GM10248 (cell line): ENCODE data around the gene OGA.

Experiments
- CTCF ChIA-PET: fragments of 300-600 bp; sonication (Branson Sonifier 250); formaldehyde crosslinking; extraction: SDS; loops from one replicate; lab custom pipeline; 2021; ENCODE audit warnings: antibody characterized with exemption; lab: Yijun Ruan, JAX
- POLR2A ChIA-PET: fragments of 350-650 bp; sonication (Branson Sonifier 250); formaldehyde crosslinking; extraction: SDS; loops from one replicate; lab custom pipeline; 2020; ENCODE audit warnings: antibody characterized with exemption; lab: Yijun Ruan, JAX
- DNase-seq: peaks from one replicate; pipeline ENCODE4 v3.0.0; 2012; ENCODE audit errors: extremely low spot score
- CTCF ChIP-seq: IDR thresholded peaks from 2 replicates; pipeline ENCODE4 v1.5.1; 2012; ENCODE audit warnings: mild to moderate bottlenecking, low read depth; ENCODE audit errors: extremely low read depth, missing control alignments, control extremely low read depth

The OGA gene

GRCh38 chr10:101771380-101771779 is 46.9 kb downstream of the OGA start:
- DNase-seq, result peak; percentile 15
- ChIA-PET POLR2A (no interaction called here), CTCF (interaction anchor here (0.8 to 7.4 kb wide), 3 partner anchors 11 to 202 kb away, joined by 3 to 44 read pairs (median 39); partner anchors contain the start of gene NPM3)
- TF ChIP-seq CTCF, result no peak

- DNase-seq, result peak; percentile 6
These were observed 47.7 kb downstream of the OGA start for GRCh38 chr10:101770331-101771215.

GRCh38 chr10:101769541-101770180 is 48.6 kb downstream of the OGA start:
- POLR2A ChIA-PET, result interaction anchor here (0.5 kb wide), 1 partner anchor 56 kb away, joined by 5 read pairs; no protein-coding TSS in a partner anchor
- no peak for DNase-seq
- TF ChIP-seq CTCF, result no peak
- CTCF ChIA-PET, result interaction anchor here (2.3 to 7.4 kb wide), 3 partner anchors 9 to 166 kb away, joined by 10 to 44 read pairs (median 22); no protein-coding TSS in a partner anchor

More at GRCh38 chr10:101770331-101771215, 47.7 kb downstream of the OGA start:
- CTCF ChIA-PET, result interaction anchor here (3.4 to 7.4 kb wide), 2 partner anchors 11 to 166 kb away, joined by 39 to 44 read pairs; partner anchors contain the start of gene NPM3
- POLR2A ChIA-PET, result no interaction called here
- TF ChIP-seq CTCF, result no peak

- DNase-seq, result no peak
- ChIA-PET POLR2A (interaction anchor here (0.5 kb wide), 1 partner anchor 55 kb away, joined by 5 read pairs; no protein-coding TSS in a partner anchor), CTCF (interaction anchor here (2.3 to 7.4 kb wide), 3 partner anchors 10 to 165 kb away, joined by 10 to 44 read pairs (median 22); no protein-coding TSS in a partner anchor)
- TF ChIP-seq CTCF, result no peak
These were observed 49.5 kb downstream of the OGA start for GRCh38 chr10:101768791-101769170.

GRCh38 chr10:101767966-101768790 is 50.1 kb downstream of the OGA start:
- no peak for TF ChIP-seq CTCF
- POLR2A ChIA-PET, result no interaction called here
- peak; percentile 11 for DNase-seq
- CTCF ChIA-PET, result interaction anchor here (2.3 to 7.4 kb wide), 3 partner anchors 11 to 164 kb away, joined by 10 to 44 read pairs (median 22); no protein-coding TSS in a partner anchor

- ChIA-PET POLR2A (interaction anchor here (0.5 kb wide), 1 partner anchor 75 kb away, joined by 4 read pairs; no protein-coding TSS in a partner anchor), CTCF (interaction anchor here (2.3 to 7.4 kb wide), 3 partner anchors 11 to 163 kb away, joined by 10 to 44 read pairs (median 22); no protein-coding TSS in a partner anchor)
- no peak for DNase-seq
- TF ChIP-seq CTCF, result no peak
These were observed 50.7 kb downstream of the OGA start for GRCh38 chr10:101767600-101767945.
